GM18502 (cell line): Measurements from ENCODE around the gene ITGA11.

Experiments
- ATAC-seq: cut with Tn5 transposase; IDR thresholded peaks from one replicate; pipeline ENCODE4 v1.9.1; 2021; ENCODE audit warnings: mild to moderate bottlenecking; ENCODE audit not compliant: unreplicated experiment, poor library complexity

The ITGA11 gene

GRCh38 chr15:68281008-68281407 lies 151.0 kb downstream of the ITGA11 start:
- ATAC-seq: no peak

GRCh38 chr15:68279779-68280753 lies 151.9 kb downstream of the ITGA11 start:
- ATAC-seq: no peak

GRCh38 chr15:68278595-68279405 lies 153.2 kb downstream of the ITGA11 start:
- ATAC-seq: no peak

- no peak for ATAC-seq
Measured at GRCh38 chr15:68278345-68278594, 153.7 kb downstream of the ITGA11 start.

GRCh38 chr15:68277603-68278344 lies 154.2 kb downstream of the ITGA11 start, which contains the start of gene FEM1B:
TSS of gene FEM1B (plus strand) at chr15:68277745. CDS start at chr15:68278418, 673 bp downstream.
- ATAC-seq: peak; percentile 76

GRCh38 chr15:68277131-68277602 lies 154.8 kb downstream of the ITGA11 start:
- ATAC-seq: peak; percentile 5

GRCh38 chr15:68276668-68277067 lies 155.3 kb downstream of the ITGA11 start:
- ATAC-seq: no peak

GRCh38 chr15:68275165-68275746 lies 156.7 kb downstream of the ITGA11 start:
- ATAC-seq: no peak

GRCh38 chr15:68274201-68274848 lies 157.6 kb downstream of the ITGA11 start:
- ATAC-seq: no peak

GRCh38 chr15:68272721-68273271 lies 159.2 kb downstream of the ITGA11 start:
- ATAC-seq: no peak

- ATAC-seq: no peak
Measured at GRCh38 chr15:68271854-68272471, 160.0 kb downstream of the ITGA11 start.

- no peak for ATAC-seq
Measured at GRCh38 chr15:68268405-68268804, 163.6 kb downstream of the ITGA11 start.

GRCh38 chr15:68265674-68266073 lies 166.3 kb downstream of the ITGA11 start:
- ATAC-seq: no peak

- no peak for ATAC-seq
Measured at GRCh38 chr15:68265081-68265480, 166.9 kb downstream of the ITGA11 start.

GRCh38 chr15:68264282-68264681 lies 167.7 kb downstream of the ITGA11 start:
- no peak for ATAC-seq

GRCh38 chr15:68262514-68263356 lies 169.2 kb downstream of the ITGA11 start:
- no peak for ATAC-seq

- ATAC-seq: no peak
Measured at GRCh38 chr15:68261980-68262379, 170.0 kb downstream of the ITGA11 start.

GRCh38 chr15:68261241-68261640 lies 170.7 kb downstream of the ITGA11 start:
- no peak for ATAC-seq
